Endothelial cell (in vitro differentiated cells): ENCODE results near the gene NOS3. TPM values are rescaled to one million over a fixed set of nuclear protein-coding genes. Genes with fewer than 3 reads are reported as not detected.
"Not testable (repeated sequence)": the region's sequence is repeated elsewhere in the genome, so short reads cannot be mapped to it uniquely, and the experiment has no call there.

Experiments used
- DNase-seq: peaks from one replicate; pipeline ENCODE4 v3.0.0; 2021; ENCODE audit warnings: low spot score
- H3K27ac Mint-ChIP-seq: one replicate; pipeline ENCODE4 v1.8.0; 2021; ENCODE audit warnings: mixed read lengths, inconsistent platforms; ENCODE audit not compliant: unreplicated experiment
- H3K27me3 Mint-ChIP-seq: one replicate; pipeline ENCODE4 v1.8.0; 2021; ENCODE audit warnings: mild to moderate bottlenecking, moderate library complexity, mixed read lengths, inconsistent platforms; ENCODE audit not compliant: unreplicated experiment
- H3K36me3 Mint-ChIP-seq: one replicate; pipeline ENCODE4 v1.8.0; 2021; ENCODE audit warnings: mild to moderate bottlenecking, low read depth, mixed read lengths, inconsistent platforms; ENCODE audit not compliant: unreplicated experiment
- H3K4me1 Mint-ChIP-seq: one replicate; pipeline ENCODE4 v1.8.0; 2021; ENCODE audit warnings: mild to moderate bottlenecking, mixed read lengths, inconsistent platforms; ENCODE audit not compliant: unreplicated experiment
- H3K4me3 Mint-ChIP-seq: one replicate; pipeline ENCODE4 v1.8.0; 2021; ENCODE audit warnings: mild to moderate bottlenecking, mixed read lengths, inconsistent platforms; ENCODE audit not compliant: unreplicated experiment
- H3K9me3 Mint-ChIP-seq: one replicate; pipeline ENCODE4 v1.8.0; 2021; ENCODE audit warnings: mixed read lengths, inconsistent platforms; ENCODE audit not compliant: unreplicated experiment
- total RNA-seq: library from RNA; stranded (reverse); fragmentation: NEBNext Ultra II Directional; extraction: Animal tissue kit (Norgen Biotek cat#: 25700); gene quantifications from one replicate; pipeline ENCODE4 v1.2.1, GENCODE V29; 2021; ENCODE audit not compliant: unreplicated experiment
- TF ChIP-seq, protein P1 (sequence below): fragments of 200-600 bp; sonication (generic); IDR thresholded peaks from one replicate; pipeline ENCODE4 v1.5.0; 2021; ENCODE audit warnings: antibody characterized with exemption; ENCODE audit not compliant: unreplicated experiment

Gene NOS3
- total RNA-seq, 1 donor from 2014 or later, result 102 TPM

GRCh38 chr7:151011097-151011409 is 20.2 kb downstream of the NOS3 start:
- no peak for DNase-seq
- Mint-ChIP-seq H3K36me3 (peaks cover 39% of the 10 kb centered on the region), H3K4me1 (peaks cover 54% of the 10 kb centered on the region), H3K4me3 (peak overlapping the region; percentile 71), H3K9me3 (peaks cover 6% of the 10 kb centered on the region), H3K27me3 (peaks cover 29% of the 10 kb centered on the region), H3K27ac (peak overlapping the region; percentile 61)
- TF ChIP-seq, protein P1, sequence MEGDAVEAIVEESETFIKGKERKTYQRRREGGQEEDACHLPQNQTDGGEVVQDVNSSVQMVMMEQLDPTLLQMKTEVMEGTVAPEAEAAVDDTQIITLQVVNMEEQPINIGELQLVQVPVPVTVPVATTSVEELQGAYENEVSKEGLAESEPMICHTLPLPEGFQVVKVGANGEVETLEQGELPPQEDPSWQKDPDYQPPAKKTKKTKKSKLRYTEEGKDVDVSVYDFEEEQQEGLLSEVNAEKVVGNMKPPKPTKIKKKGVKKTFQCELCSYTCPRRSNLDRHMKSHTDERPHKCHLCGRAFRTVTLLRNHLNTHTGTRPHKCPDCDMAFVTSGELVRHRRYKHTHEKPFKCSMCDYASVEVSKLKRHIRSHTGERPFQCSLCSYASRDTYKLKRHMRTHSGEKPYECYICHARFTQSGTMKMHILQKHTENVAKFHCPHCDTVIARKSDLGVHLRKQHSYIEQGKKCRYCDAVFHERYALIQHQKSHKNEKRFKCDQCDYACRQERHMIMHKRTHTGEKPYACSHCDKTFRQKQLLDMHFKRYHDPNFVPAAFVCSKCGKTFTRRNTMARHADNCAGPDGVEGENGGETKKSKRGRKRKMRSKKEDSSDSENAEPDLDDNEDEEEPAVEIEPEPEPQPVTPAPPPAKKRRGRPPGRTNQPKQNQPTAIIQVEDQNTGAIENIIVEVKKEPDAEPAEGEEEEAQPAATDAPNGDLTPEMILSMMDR, result no peak

DNA sequence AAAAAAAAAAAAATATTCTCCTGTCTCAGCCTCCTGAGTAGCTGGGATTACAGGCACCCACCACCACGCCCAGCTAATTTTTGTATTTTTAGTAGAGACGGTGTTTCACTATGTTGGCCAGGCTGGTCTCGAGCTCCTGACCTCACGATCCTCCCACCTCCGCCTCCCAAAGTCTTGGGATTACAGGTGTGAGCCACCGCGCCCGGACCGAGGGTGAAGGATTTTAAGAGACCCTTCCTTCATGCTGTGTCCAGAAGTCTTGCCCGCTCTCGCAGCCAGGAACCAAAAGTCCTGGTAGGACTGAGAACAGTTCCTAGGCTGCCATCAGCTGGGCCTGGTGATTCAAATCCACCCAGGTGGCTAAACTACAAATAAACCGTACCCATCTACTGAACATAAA is 20.8 kb downstream of the NOS3 start:
- DNase-seq, result not testable (repeated sequence)
- H3K4me3 Mint-ChIP-seq, result peak overlapping the region; percentile 83

DNA sequence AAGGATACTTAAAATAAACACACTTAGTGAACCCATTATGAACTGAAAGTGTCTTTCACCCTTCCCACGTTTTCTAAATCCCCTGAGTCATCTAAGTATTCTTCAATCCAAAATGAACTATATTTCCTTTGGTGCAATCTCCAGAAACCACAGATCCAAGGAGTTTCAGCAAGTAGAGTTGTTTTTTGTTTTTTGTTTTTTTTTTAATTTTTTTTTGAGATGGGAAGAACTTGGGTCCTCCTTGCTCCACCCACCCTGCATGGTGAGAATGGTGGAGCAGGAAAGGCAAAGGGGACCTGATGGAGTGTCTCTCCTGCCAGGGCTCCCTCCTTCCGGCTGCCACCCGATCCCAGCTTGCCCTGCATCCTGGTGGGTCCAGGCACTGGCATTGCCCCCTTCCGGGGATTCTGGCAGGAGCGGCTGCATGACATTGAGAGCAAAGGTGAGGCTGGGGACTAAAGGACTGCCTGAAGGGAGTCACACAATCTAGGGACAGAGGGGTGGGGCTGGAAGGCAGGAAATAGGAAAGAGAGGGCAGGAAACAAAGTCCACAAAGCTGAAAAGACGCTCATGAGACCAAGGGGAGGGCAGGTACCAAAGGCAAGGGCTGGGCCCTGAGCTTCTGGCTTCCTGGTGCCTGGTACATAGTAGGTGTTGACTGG is 21.3 kb downstream of the NOS3 start:
- Mint-ChIP-seq H3K4me3 (peak overlapping the region; percentile 88), H3K9me3 (peaks cover 6% of the 10 kb centered on the region), H3K27ac (peak overlapping the region; percentile 98), H3K27me3 (peaks cover 36% of the 10 kb centered on the region), H3K4me1 (peaks cover 50% of the 10 kb centered on the region), H3K36me3 (peaks cover 37% of the 10 kb centered on the region)
- TF ChIP-seq, protein P1, result no peak
- no peak for DNase-seq

More for the DNA sequence above, 20.8 kb downstream of the NOS3 start:
- peak overlapping the region; percentile 98 for H3K27ac Mint-ChIP-seq
- H3K9me3 Mint-ChIP-seq, result not testable (repeated sequence)
- H3K36me3 Mint-ChIP-seq, result peaks cover 37% of the 10 kb centered on the region
- H3K4me1 Mint-ChIP-seq, result peaks cover 51% of the 10 kb centered on the region
- H3K27me3 Mint-ChIP-seq, result peaks cover 32% of the 10 kb centered on the region

- peaks cover 42% of the 10 kb centered on the region for H3K27me3 Mint-ChIP-seq
- peak; percentile 67 for DNase-seq
- TF ChIP-seq, protein P1, result no peak
- peaks cover 41% of the 10 kb centered on the region for H3K36me3 Mint-ChIP-seq
- H3K4me1 Mint-ChIP-seq, result peaks cover 50% of the 10 kb centered on the region
- peak overlapping the region; percentile 88 for H3K4me3 Mint-ChIP-seq
- peaks cover 6% of the 10 kb centered on the region for H3K9me3 Mint-ChIP-seq
- peak overlapping the region; percentile 98 for H3K27ac Mint-ChIP-seq
These were observed 22.1 kb downstream of the NOS3 start for GRCh38 chr7:151012911-151013347.

- H3K27me3 Mint-ChIP-seq, result peaks cover 41% of the 10 kb centered on the region
- TF ChIP-seq, protein P1, result no peak
- peaks cover 37% of the 10 kb centered on the region for H3K36me3 Mint-ChIP-seq
- no peak overlapping the region for H3K4me3 Mint-ChIP-seq
- peaks cover 2% of the 10 kb centered on the region for H3K9me3 Mint-ChIP-seq
- H3K27ac Mint-ChIP-seq, result no peak overlapping the region
- no peak for DNase-seq
- H3K4me1 Mint-ChIP-seq, result peaks cover 48% of the 10 kb centered on the region
These were observed 22.5 kb downstream of the NOS3 start for GRCh38 chr7:151013356-151013732.
